Coronary artery (tissue), 2 donors: ENCODE results near the gene MRNIP.

Experiments
- DNase-seq: peaks from one replicate; pipeline ENCODE4 v3.0.0-alpha.2; 2017; ENCODE audit warnings: low spot score
- H3K27ac ChIP-seq, 2 donors: fragments of 200-600 bp; sonication (generic); one replicate each; pipeline ENCODE4 v1.5.1; 2016 to 2019
- H3K4me3 ChIP-seq: fragments of 200-600 bp; sonication (generic); 2 replicates; pipeline ENCODE4 v1.5.1; 2016; ENCODE audit warnings: mild to moderate bottlenecking, moderate library complexity
- CTCF ChIP-seq: fragments of 200-600 bp; sonication (generic); IDR thresholded peaks from one replicate; pipeline ENCODE4 v1.5.1; 2019; ENCODE audit warnings: antibody characterized with exemption

MRNIP gene

GRCh38 chr5:179820483-179821297 lies 37.9 kb downstream of the MRNIP start, which contains the start of gene SQSTM1:
SQSTM1 (plus strand) TSS chr5:179820905; CDS start chr5:179820937, 32 bp downstream.
- TF ChIP-seq CTCF = no peak
- H3K27ac ChIP-seq = peak within 1 kb of the TSS; percentile 100
- H3K4me3 ChIP-seq = peak within 1 kb of the TSS; percentile 96
- peak; percentile 89 for DNase-seq

GRCh38 chr5:179820127-179820482 lies 38.5 kb downstream of the MRNIP start:
- Histone ChIP-seq H3K27ac (peak overlapping the region; percentile 100), H3K4me3 (peak overlapping the region; percentile 96)
- TF ChIP-seq CTCF = no peak
- no peak for DNase-seq

GRCh38 chr5:179819296-179820126 lies 39.1 kb downstream of the MRNIP start:
- no peak for DNase-seq
- no peak for TF ChIP-seq CTCF
- Histone ChIP-seq H3K27ac (peak overlapping the region; percentile 100), H3K4me3 (peak overlapping the region; percentile 96)

GRCh38 chr5:179818746-179819295 lies 39.8 kb downstream of the MRNIP start:
- no peak for TF ChIP-seq CTCF
- Histone ChIP-seq H3K27ac (peak overlapping the region; percentile 100), H3K4me3 (peak overlapping the region; percentile 96)
- DNase-seq = peak; percentile 96

GRCh38 chr5:179817890-179818745 lies 40.5 kb downstream of the MRNIP start:
- no peak for DNase-seq
- peak overlapping the region; percentile 100 for H3K27ac ChIP-seq
- TF ChIP-seq CTCF = no peak
- peak overlapping the region; percentile 96 for H3K4me3 ChIP-seq

GRCh38 chr5:179817470-179817840 lies 41.2 kb downstream of the MRNIP start:
- H3K4me3 ChIP-seq = peak overlapping the region; percentile 75
- TF ChIP-seq CTCF = no peak
- no peak for DNase-seq
- H3K27ac ChIP-seq = peak overlapping the region; percentile 47 to 55
